Suppressor macrophage treated with lipopolysaccharide for 4 hours (primary cell): ENCODE measurements around the gene RCE1.
A peak's percentile ranks its signal among the peaks of the same experiment; 100 is the strongest.

Experiments used
- DNase-seq: peaks from one replicate; pipeline ENCODE4 v3.0.0-alpha.2; 2020

The RCE1 gene

GRCh38 chr11:66857927-66858185 lies 14.6 kb downstream of the RCE1 start:
- no peak for DNase-seq

GRCh38 chr11:66858186-66858938 lies 15.1 kb downstream of the RCE1 start:
- DNase-seq: no peak

GRCh38 chr11:66858939-66859685 lies 15.9 kb downstream of the RCE1 start:
- DNase-seq: no peak

GRCh38 chr11:66859686-66860448 lies 16.6 kb downstream of the RCE1 start:
- DNase-seq: no peak

GRCh38 chr11:66860449-66860831 lies 17.2 kb downstream of the RCE1 start:
- DNase-seq: no peak

GRCh38 chr11:66861038-66861773 lies 18.0 kb downstream of the RCE1 start:
- no peak for DNase-seq

- DNase-seq: no peak
These were observed 18.7 kb downstream of the RCE1 start for GRCh38 chr11:66861774-66862558.

- DNase-seq: no peak
These were observed 19.4 kb downstream of the RCE1 start for GRCh38 chr11:66862559-66863037.

- DNase-seq: no peak
These were observed 20.3 kb downstream of the RCE1 start for GRCh38 chr11:66863428-66864125.

GRCh38 chr11:66864172-66864901 lies 21.1 kb downstream of the RCE1 start:
- DNase-seq: no peak

- no peak for DNase-seq
These were observed 21.9 kb downstream of the RCE1 start for GRCh38 chr11:66864924-66865697.

GRCh38 chr11:66866007-66866406 lies 22.8 kb downstream of the RCE1 start:
- DNase-seq: no peak

GRCh38 chr11:66866511-66866986 lies 23.3 kb downstream of the RCE1 start:
- DNase-seq: no peak

- no peak for DNase-seq
These were observed 24.3 kb downstream of the RCE1 start for GRCh38 chr11:66867425-66868040.

GRCh38 chr11:66868082-66868725 lies 25.0 kb downstream of the RCE1 start:
- DNase-seq: no peak

GRCh38 chr11:66868726-66869566 lies 25.7 kb downstream of the RCE1 start:
- DNase-seq: peak; percentile 27

GRCh38 chr11:66869567-66869870 lies 26.3 kb downstream of the RCE1 start:
- no peak for DNase-seq

GRCh38 chr11:66870131-66870530 lies 26.9 kb downstream of the RCE1 start:
- DNase-seq: no peak
